Activated CD4-positive, alpha-beta T cell treated with anti-CD3 and anti-CD28 coated beads, Interleukin-2, amount 10 ng/mL, durations not matched to agents 24 days and 14 days (primary cell): ENCODE measurements around the gene ISCA2. TPM values are rescaled to one million over a fixed set of nuclear protein-coding genes. Genes with fewer than 3 reads are reported as not detected.
"Not testable (repeated sequence)": the region's sequence is repeated elsewhere in the genome, so short reads cannot be mapped to it uniquely, and the experiment has no call there.

Source experiments
- DNase-seq: peaks from one replicate; pipeline ENCODE4 v3.0.0; 2022
- H3K27ac Mint-ChIP-seq: one replicate; pipeline ENCODE4 v1.8.0; 2022; ENCODE audit warnings: mild to moderate bottlenecking, mixed read lengths
- H3K27me3 Mint-ChIP-seq: one replicate; pipeline ENCODE4 v1.8.0; 2022; ENCODE audit warnings: mixed read lengths
- H3K36me3 Mint-ChIP-seq: one replicate; pipeline ENCODE4 v1.8.0; 2022; ENCODE audit warnings: low read depth, mild to moderate bottlenecking, mixed read lengths
- H3K4me1 Mint-ChIP-seq: one replicate; pipeline ENCODE4 v1.8.0; 2021; ENCODE audit warnings: mixed read lengths
- H3K4me3 Mint-ChIP-seq: one replicate; pipeline ENCODE4 v1.8.0; 2022; ENCODE audit warnings: mild to moderate bottlenecking, moderate library complexity, mixed read lengths
- H3K9me3 Mint-ChIP-seq: one replicate; pipeline ENCODE4 v1.8.0; 2021; ENCODE audit warnings: mixed read lengths
- intact Hi-C: fragments of 100-400 bp; cut with micrococcal nuclease; formaldehyde crosslinking; loops from one replicate; pipeline ENCODE4 v1.15.1; 2023
- total RNA-seq: library from RNA; stranded (reverse); gene quantifications from 2 replicates; pipeline ENCODE4 v1.2.3, GENCODE V29; 2022

ISCA2 gene
- 20.0 and 20.8 TPM in 2 replicates for total RNA-seq

GRCh38 chr14:74493343-74494261 is at the start of gene ISCA2:
Gene ISCA2 (plus strand): TSS chr14:74493765. CDS start chr14:74493775, 10 bp downstream.
- Mint-ChIP-seq H3K36me3 (peaks cover 7% of the 10 kb centered on the region), H3K27me3 (peaks cover 3% of the 10 kb centered on the region), H3K27ac (peak within 1 kb of the TSS; percentile 93), H3K4me1 (peaks cover 24% of the 10 kb centered on the region), H3K4me3 (no peak within 1 kb of the TSS), H3K9me3 (no peaks in the 10 kb centered on the region)
- DNase-seq = peak; percentile 100
- intact Hi-C loops = loop anchor here (1.0 to 5.0 kb wide), 3 partner anchors 119 to 191 kb away; partner anchors contain the start of genes ABCD4 and LTBP2

GRCh38 chr14:74444866-74445265 is 48.7 kb upstream of the ISCA2 start:
- Mint-ChIP-seq H3K4me3 (no peak overlapping the region), H3K27me3 (peaks cover 33% of the 10 kb centered on the region), H3K27ac (no peak overlapping the region), H3K9me3 (no peaks in the 10 kb centered on the region), H3K36me3 (no peaks in the 10 kb centered on the region), H3K4me1 (no peaks in the 10 kb centered on the region)
- no peak for DNase-seq
- intact Hi-C loops = no loop called here

GRCh38 chr14:74454397-74454796 is 39.2 kb upstream of the ISCA2 start:
- H3K4me1 Mint-ChIP-seq, H3K27ac Mint-ChIP-seq, H3K9me3 Mint-ChIP-seq, H3K36me3 Mint-ChIP-seq, DNase-seq, H3K4me3 Mint-ChIP-seq, intact Hi-C loops: not testable (repeated sequence)
- peaks cover 23% of the 10 kb centered on the region for H3K27me3 Mint-ChIP-seq

GRCh38 chr14:74456684-74457564 is 36.6 kb upstream of the ISCA2 start:
- intact Hi-C loops = no loop called here
- Mint-ChIP-seq H3K4me3 (no peak overlapping the region), H3K4me1 (no peaks in the 10 kb centered on the region), H3K27ac (no peak overlapping the region), H3K36me3 (no peaks in the 10 kb centered on the region), H3K9me3 (no peaks in the 10 kb centered on the region), H3K27me3 (peaks cover 21% of the 10 kb centered on the region)
- no peak for DNase-seq

- DNase-seq = no peak
- Mint-ChIP-seq H3K4me3 (no peak overlapping the region), H3K27ac (no peak overlapping the region), H3K27me3 (peaks cover 18% of the 10 kb centered on the region), H3K4me1 (no peaks in the 10 kb centered on the region), H3K36me3 (no peaks in the 10 kb centered on the region), H3K9me3 (no peaks in the 10 kb centered on the region)
- intact Hi-C loops = no loop called here
Measured at GRCh38 chr14:74457565-74457895, 36.0 kb upstream of the ISCA2 start.

GRCh38 chr14:74459289-74459946 is 34.1 kb upstream of the ISCA2 start:
- no peak overlapping the region for H3K27ac Mint-ChIP-seq
- H3K9me3 Mint-ChIP-seq = no peaks in the 10 kb centered on the region
- no peaks in the 10 kb centered on the region for H3K36me3 Mint-ChIP-seq
- intact Hi-C loops = no loop called here
- peak; percentile 64 for DNase-seq
- no peak overlapping the region for H3K4me3 Mint-ChIP-seq
- peaks cover 9% of the 10 kb centered on the region for H3K27me3 Mint-ChIP-seq
- no peaks in the 10 kb centered on the region for H3K4me1 Mint-ChIP-seq

GRCh38 chr14:74459976-74460375 is 33.6 kb upstream of the ISCA2 start:
- Mint-ChIP-seq H3K27ac (no peak overlapping the region), H3K27me3 (peaks cover 6% of the 10 kb centered on the region), H3K9me3 (no peaks in the 10 kb centered on the region), H3K4me3 (no peak overlapping the region), H3K4me1 (no peaks in the 10 kb centered on the region), H3K36me3 (no peaks in the 10 kb centered on the region)
- intact Hi-C loops = no loop called here
- no peak for DNase-seq

- no peaks in the 10 kb centered on the region for H3K36me3 Mint-ChIP-seq
- H3K9me3 Mint-ChIP-seq = no peaks in the 10 kb centered on the region
- no peak overlapping the region for H3K4me3 Mint-ChIP-seq
- H3K4me1 Mint-ChIP-seq = no peaks in the 10 kb centered on the region
- intact Hi-C loops = no loop called here
- peaks cover 6% of the 10 kb centered on the region for H3K27me3 Mint-ChIP-seq
- DNase-seq = no peak
- no peak overlapping the region for H3K27ac Mint-ChIP-seq
Measured at GRCh38 chr14:74462993-74463392, 30.6 kb upstream of the ISCA2 start.

- DNase-seq = no peak
- Mint-ChIP-seq H3K27ac (no peak overlapping the region), H3K4me3 (no peak overlapping the region), H3K36me3 (no peaks in the 10 kb centered on the region), H3K9me3 (no peaks in the 10 kb centered on the region), H3K4me1 (peaks cover 3% of the 10 kb centered on the region), H3K27me3 (peaks cover 6% of the 10 kb centered on the region)
- intact Hi-C loops = no loop called here
Measured at GRCh38 chr14:74463697-74464096, 29.9 kb upstream of the ISCA2 start.

GRCh38 chr14:74464785-74465184 is 28.8 kb upstream of the ISCA2 start:
- peaks cover 6% of the 10 kb centered on the region for H3K27me3 Mint-ChIP-seq
- DNase-seq = no peak
- no peak overlapping the region for H3K27ac Mint-ChIP-seq
- intact Hi-C loops = no loop called here
- H3K4me1 Mint-ChIP-seq = peaks cover 5% of the 10 kb centered on the region
- H3K4me3 Mint-ChIP-seq = no peak overlapping the region
- no peaks in the 10 kb centered on the region for H3K36me3 Mint-ChIP-seq
- no peaks in the 10 kb centered on the region for H3K9me3 Mint-ChIP-seq

GRCh38 chr14:74465335-74465734 is 28.2 kb upstream of the ISCA2 start:
- Mint-ChIP-seq H3K27ac (no peak overlapping the region), H3K4me3 (no peak overlapping the region), H3K4me1 (peaks cover 5% of the 10 kb centered on the region), H3K36me3 (no peaks in the 10 kb centered on the region), H3K27me3 (peaks cover 6% of the 10 kb centered on the region), H3K9me3 (no peaks in the 10 kb centered on the region)
- intact Hi-C loops = no loop called here
- DNase-seq = no peak

- intact Hi-C loops = no loop called here
- H3K27me3 Mint-ChIP-seq = peaks cover 1% of the 10 kb centered on the region
- no peak overlapping the region for H3K27ac Mint-ChIP-seq
- no peak for DNase-seq
- no peaks in the 10 kb centered on the region for H3K9me3 Mint-ChIP-seq
- peaks cover 5% of the 10 kb centered on the region for H3K4me1 Mint-ChIP-seq
- no peaks in the 10 kb centered on the region for H3K36me3 Mint-ChIP-seq
- H3K4me3 Mint-ChIP-seq = no peak overlapping the region
Measured at GRCh38 chr14:74468513-74468912, 25.1 kb upstream of the ISCA2 start.

GRCh38 chr14:74469548-74470518 is 23.7 kb upstream of the ISCA2 start:
- intact Hi-C loops = no loop called here
- peaks cover 5% of the 10 kb centered on the region for H3K4me1 Mint-ChIP-seq
- H3K27ac Mint-ChIP-seq = no peak overlapping the region
- H3K27me3 Mint-ChIP-seq = no peaks in the 10 kb centered on the region
- no peaks in the 10 kb centered on the region for H3K9me3 Mint-ChIP-seq
- DNase-seq = no peak
- no peaks in the 10 kb centered on the region for H3K36me3 Mint-ChIP-seq
- no peak overlapping the region for H3K4me3 Mint-ChIP-seq
